Measurements from ENCODE around the gene MSANTD2.

MSANTD2 gene

DNA sequence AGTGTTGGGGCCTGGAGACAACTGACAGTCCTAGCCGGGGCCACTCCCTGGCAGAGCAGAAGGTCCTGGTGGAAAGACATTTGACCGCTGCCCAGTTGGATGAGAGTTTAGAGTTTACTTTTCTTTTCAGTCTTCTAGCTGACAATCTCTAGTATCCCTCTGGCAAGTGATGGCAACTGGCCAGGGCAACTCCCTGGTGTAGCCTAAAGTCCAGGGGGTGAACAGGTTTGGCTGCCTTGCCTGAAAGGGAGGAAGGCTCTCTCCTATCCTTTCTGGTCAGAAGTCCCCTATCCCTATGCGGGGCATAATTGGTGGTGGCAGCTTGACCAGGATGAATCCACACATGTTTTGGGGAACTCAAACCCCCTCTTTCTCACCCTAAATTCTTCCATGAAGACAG lies 16.8 kb upstream of the MSANTD2 start:
- no peak for DNase-seq

DNA sequence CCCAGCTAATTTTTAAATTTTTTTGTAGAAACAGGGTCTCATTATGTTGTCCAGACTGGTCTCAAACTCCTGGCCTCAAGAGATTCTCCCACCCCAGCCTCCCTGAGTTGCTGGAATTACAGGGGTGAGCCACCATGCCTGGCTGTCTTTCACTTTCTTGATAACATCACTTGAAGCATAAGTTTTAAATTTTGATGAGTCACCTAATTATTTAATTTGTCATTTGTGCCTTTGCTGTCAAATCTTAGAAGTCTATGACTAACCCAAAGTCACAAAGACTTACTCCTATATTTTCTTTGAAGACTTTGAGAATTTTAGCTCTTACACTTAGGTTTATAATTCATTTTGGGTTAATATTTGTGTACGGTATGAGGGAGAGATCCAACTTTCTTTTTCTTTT lies 14.5 kb upstream of the MSANTD2 start:
- no peak for DNase-seq

DNA sequence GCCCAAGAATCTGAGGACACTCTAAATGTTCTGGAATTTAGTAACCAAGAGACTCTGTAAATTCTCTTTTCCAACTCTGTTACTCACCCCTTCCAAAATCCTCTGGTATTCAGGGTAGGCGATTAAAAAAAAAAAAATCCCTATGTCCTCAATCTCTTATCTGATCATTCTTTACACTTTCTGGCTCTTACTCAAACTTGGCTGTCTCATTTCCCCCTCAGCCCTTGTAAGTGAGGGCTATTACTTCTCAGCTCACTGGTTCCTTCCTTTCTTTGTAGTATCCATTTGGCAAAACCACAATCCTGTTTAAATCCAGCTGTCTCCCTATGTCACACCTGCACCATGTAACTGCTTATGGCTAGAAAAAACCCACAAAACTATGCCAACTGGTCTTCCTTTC lies 12.7 kb upstream of the MSANTD2 start:
- no peak for DNase-seq

DNA sequence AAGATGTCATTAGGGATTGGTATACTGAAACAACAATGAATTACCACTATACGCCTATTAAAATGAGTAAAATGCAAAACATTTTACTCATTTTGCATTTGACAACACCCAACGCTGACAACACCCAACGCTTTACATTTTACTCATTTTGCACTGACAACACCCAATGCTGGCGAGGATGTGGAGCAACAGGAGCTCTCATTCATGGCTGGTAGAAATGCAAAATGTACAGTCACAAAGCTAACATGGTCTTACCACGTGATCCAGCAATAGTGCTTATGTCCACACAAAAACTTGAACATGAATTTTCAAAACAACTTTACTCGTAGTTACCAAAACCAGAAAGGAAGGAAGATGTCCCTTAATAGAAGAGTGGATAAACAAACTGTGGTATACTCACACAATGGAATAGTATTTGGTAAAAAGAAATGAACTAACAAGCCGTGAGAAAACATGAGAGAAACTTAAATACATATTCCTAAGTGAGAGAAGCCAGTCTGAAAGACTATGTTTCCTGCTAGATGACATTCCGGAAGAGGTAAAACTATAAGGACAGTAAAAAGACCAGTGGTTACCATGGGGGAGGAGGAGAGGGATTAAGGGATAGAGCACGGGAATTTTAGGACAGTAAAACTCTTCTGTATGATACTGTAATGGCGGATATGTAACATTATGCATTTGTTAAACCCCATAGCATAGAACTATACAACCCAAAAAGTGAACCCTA lies 11.4 kb upstream of the MSANTD2 start:
- no peak for DNase-seq

DNA sequence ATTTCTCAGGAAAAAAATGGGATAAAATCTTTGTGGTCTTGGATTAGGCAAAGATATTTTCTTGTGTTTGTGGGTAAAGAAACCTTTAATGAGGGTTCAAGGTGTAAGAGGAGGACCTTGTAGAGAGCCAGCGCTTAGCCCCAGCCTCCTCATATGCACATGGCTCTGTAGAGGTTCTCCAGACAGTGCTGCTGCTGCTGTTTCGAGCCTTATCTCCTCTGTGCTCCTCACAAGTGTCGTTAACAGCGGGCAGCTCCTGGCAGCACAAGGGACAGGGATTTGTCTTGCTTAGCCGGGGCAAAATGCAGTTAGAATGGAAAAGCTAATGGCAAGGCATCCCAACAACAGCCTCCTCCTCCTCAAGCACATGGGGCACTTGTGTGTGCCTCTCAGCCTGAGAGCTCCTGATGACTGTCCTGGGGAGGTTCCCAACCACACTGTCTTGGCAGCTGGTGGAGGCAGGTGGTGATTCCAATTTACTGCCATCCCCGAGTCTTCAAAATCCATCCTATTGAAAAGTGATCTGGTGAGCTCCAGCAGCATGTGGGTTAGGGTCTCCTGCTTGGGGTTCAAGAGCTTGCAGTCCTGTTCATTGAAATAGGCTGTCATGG lies 7.6 kb upstream of the MSANTD2 start:
- DNase-seq = no peak

DNA sequence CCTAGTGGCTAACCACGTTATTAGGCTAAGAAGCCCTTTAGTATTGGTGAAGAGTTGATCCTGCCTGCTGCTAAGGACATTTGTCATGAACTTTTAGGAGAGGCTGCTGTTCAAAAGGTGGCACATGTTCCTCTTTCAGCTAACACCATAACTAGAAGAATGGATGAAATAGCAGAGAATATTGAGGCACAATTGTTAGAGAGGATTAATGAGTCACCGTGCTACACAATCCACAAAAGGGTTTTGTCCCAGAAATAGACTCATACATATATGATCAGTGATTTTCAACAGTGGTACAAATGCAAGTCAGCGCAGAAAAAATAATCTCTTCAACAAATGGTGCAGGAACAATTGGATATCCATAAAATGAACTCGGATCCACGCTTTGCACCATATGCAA lies 7.0 kb upstream of the MSANTD2 start:
- DNase-seq = no peak

DNA sequence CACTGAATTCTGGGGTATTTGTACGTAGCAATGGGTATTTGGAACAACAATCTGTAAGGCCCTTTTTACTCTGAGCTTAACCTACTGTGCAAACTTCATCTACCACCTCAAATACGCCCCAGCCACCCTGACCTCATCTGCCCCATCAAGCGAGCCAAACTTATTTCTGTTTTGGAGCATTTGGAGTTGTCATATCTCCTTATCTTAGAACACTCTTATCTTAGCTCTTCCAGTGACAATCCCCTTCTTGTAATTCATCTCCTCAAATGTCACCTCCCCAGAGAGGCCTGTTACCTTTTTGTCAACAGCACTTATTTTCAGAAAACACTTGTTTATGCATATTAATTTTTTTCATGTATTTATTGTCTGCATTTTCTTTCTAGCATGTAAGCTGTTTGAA lies 4.7 kb upstream of the MSANTD2 start:
- no peak for DNase-seq

DNA sequence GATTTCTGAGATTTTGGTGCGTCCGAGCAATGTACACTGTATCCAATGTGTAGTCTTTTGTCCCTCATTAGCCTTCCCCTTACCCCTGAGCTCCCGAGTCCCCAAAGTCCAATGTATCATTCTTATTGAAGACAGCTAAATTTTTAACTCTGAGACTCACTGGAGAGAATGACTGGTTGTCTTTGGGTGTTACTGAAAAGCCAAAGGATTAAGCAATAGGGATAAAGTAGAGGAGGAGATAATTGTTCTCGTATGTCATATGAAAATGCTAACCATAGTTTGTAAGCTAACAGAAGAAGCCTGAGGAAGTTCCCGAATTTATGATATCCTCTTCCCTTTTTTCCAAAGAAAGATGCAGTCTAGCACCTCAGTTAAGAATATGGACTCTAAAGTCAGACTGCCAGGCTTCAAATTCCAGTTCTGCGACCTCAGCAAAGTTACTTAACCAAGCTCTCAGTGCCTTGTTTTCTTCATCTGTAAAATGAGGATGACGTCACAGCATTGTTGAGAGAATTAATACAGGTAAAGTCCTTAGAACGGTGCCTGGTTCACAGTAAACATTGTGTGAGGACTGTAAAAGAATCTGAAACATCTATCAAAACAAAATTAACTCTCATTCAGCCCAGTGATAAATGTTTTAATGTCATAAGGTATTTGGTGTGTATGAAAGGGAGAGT lies 1.6 kb upstream of the MSANTD2 start:
- no peak for DNase-seq

DNA sequence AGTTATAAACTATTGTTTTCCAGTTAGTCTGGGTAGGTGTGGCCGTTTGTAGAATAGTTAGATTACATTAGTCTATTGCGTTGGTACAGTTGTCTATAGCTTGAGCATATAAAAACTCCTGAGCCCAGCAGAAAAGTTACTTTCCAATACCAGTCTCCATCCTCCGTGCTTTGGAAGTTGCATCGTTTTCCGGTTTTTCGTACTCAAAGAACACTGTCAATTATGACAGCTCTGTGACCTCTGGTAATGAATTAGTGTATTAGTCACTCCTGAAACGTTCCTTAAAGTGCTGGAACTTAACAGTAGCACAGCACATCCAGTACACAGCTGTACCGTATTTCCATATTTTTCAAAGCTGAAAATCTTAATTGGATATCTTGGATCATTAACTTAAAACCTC lies 808 bp upstream of the MSANTD2 start:
- peak; percentile 58 for DNase-seq

DNA sequence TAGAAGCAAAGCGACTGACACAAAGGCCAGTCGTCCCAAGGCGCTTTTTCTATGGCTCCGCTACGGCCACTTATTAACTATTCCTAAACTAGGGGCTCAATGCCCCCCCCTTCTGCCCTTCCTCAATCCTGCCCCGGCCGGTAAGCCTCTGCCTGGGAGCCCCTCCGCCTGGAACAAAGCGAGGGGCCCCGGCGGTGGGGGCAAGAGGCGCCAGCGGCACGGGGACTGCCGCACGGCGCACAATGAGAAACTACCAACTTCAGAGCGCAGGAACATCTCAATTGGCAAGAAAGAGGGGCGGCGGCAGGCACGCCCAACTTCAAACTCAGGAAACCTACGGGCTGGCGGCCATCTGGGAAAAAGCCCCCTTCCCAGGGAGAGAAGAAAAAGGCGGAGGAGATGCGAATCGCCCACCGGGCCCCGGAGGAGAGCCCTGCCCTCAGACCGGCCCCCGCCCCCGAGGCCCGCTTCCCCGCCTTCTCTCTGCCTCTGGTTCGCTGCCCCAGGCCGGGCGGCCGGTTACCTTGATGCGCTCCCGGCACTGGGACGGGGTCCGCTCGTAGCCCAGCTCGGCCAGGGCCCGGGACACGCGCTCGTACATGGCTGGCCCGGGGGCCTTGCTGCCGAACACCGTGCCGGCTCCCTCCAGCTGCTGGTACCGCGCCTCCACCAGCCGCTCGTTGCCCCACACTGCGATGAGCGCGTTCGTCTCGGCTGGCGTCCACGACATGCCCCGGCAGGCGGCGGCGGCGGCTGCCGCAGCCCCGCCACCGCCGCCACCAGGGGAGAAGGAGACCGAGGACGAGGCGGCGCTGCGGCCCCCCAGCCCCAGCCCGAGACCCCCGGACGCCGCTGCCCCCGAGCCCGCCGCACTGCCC lies 619 bp downstream of the MSANTD2 start:
- peak; percentile 28 for DNase-seq

DNA sequence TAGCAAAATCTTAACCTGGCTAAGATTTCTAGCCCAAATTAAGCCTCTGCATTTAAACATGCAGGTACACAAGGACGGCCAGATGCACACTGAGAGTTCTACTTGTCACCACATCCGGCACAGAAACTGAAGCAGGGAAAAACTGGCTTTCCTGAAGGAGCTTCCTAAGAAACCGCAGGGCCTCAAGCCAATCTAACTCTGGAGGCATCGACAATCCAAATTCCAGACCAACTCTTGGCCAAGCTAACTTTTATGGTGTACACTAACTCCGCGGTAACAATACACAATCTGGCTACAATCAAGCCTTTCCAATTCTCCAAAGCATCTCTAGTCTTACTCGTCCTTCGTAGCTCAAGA lies 1.2 kb downstream of the MSANTD2 start:
- DNase-seq = no peak

DNA sequence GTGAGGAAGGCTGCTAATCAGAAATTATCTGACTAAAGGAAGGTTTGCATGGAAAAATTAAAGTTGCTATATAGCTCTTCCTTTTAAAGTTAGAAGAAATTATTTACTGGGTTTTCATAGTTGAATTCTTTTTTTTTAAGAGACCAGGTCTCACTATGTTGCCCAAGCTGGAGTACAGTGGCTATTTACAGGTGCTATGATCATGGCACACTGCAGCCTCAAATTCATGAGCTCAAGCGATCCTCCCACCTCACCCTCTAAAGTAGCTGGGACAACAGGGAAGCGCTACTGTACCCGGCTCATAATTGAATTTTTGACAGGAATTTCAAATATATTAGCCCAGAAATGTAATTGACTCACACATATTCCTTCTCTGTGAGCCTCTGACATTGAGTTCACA lies 3.9 kb downstream of the MSANTD2 start:
- no peak for DNase-seq

DNA sequence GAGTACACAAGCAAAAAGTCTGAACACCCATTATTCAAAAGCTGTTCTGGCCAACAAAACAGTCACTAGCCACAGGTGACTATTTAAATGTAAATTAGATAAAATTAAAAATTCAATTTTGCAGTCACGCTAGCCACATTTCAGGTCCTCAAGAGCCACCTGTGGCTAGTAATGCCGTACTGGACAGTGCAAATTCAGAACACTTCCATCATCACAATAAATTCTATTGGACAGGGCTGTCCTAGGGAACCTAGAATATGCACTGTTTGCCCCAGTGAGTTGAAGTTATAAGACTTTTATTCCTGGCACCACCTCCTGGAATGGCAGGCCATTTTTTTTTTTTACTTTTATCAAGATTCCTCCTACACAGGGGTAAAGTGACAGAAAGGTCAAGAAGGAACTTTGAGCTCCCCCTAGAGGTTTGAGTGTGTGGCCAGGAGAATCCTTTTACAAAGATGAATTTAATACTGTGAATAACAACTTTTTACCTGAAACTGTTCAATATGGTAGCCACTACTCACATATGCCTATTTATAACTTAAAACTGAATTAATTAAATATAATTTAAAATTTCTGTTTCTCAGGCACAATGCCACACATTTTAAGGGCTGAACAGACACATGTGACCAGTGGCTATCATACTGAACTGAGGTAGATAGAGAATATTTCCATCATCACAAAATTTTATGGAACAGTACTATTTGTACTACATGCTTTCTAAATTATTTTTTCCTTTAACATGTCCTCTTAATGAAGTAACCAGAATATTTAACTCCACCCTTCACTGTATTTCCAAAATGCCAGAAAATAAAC lies 6.5 kb downstream of the MSANTD2 start:
- DNase-seq = peak; percentile 70

DNA sequence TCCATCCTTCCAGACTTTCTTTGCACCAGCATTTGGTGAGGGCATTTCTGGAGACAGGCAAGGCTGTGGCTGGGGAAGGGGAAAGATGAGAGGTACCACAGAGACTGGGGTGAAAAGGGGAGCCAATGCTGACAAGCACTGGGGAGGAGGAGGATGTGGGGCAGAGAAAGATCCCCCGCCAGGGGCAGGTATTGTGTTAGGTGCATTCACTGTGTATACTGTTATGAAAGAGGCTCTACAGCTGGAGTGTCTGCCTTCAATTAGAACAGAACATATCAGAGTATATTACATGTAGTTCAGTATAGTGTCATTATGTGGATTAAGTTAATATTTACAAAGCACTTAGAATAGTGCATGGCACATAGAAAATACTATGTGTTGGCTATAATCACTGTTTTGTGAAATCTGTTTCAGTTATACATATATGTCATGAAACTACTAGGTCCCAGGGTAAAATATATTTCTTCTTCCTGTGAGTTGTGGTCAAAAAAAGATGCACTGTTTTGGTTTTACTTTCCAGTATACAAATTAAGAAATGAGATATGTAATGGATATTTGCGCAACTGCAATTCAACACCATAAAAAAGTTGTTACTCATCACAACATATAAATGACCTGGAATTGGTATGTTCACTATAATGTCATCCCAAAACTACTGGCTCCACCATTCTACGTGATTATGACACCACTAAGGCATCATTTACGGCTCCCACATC lies 8.4 kb downstream of the MSANTD2 start:
- peak; percentile 77 for DNase-seq

DNA sequence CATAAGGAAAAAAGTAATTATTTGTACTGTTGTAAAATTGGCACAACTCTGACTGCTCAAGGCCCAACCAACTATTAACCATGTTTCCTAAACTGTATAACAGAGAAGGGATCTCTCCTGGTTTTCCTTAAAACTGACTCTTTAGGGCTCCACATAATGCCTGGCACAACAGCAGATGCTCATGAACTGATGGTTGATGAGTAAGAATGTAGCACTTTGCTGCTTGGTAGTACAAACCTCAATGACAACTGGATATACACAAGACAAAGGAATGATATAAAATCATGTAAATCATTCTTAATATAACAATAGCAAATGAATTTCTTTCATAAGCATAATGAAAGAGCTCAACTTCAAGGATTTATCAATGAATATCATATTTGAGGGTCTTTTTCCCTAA lies 11.7 kb downstream of the MSANTD2 start:
- DNase-seq = no peak

DNA sequence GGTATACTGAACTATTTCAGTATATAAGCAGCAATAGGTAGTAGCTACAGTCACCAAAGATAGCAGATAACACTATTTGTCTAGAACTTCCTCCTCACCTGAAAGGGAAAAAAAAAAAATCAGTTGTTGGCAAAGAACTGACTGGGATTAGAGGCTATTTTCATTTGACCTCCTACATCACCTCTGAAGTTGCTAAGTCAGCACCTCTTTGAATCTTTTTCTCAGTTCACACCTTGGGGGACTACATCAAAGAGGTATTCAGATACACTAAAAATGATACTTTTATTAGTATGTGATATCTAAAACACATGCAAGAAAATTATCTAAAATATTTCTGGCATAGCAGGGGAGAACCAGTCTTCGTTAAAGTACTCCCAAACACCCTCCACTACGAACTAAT lies 16.2 kb downstream of the MSANTD2 start:
- DNase-seq = no peak

DNA sequence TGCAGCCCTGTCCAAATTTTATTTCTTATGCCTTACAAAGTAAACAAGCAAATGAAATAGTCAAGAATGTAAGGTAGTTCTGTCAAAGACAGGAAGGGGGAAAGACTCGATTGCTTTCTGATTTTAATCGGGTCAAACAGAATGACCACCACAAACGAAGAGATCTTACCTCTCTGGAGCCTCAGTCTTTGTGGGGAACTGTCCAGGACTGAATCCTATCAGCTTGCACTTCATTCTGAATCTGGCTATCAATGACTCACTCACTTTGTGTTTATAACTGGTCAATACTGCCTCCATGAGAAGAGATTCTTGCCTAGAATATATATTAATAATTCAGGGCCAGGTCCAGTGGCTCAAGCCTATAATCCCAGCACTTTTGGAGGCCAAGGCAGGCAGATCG lies 17.2 kb downstream of the MSANTD2 start:
- DNase-seq = no peak

DNA sequence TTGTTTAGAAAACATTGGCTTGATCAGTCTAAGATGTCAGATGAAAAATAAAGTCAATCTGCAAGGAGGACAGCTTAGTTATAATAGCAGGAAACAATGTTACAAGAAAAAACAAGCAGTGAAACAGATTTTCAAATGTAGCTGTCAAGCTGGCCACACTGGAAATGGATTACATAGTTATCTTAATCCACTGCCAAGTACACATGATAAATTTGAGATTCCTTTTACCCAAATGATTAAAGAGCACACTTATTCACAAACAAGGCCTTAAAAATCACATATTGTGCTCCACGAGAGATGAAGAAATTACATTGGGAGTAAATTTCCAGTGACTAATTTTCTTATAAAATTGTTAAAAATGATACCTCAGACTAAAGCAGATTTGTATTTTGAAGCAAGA lies 20.6 kb downstream of the MSANTD2 start:
- no peak for DNase-seq

DNA sequence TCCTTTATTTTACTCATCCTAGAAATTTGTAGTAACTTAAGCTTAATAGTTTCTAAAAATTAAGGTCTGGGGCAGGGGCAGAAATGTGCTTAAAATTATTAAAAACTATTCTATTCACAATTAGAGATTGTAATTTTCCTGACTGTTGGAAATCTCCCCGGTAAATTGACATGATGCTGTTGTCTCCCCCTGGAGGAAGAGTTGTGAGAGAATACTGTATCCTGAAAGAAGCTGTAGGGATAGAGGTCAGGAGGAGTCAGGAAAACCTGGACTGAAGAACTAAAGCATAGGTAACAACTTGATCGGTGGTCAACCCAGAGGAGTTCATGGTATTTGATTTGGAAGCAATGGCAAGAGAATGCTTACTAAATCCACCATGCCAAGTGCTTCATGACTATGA lies 21.9 kb downstream of the MSANTD2 start:
- no peak for DNase-seq

DNA sequence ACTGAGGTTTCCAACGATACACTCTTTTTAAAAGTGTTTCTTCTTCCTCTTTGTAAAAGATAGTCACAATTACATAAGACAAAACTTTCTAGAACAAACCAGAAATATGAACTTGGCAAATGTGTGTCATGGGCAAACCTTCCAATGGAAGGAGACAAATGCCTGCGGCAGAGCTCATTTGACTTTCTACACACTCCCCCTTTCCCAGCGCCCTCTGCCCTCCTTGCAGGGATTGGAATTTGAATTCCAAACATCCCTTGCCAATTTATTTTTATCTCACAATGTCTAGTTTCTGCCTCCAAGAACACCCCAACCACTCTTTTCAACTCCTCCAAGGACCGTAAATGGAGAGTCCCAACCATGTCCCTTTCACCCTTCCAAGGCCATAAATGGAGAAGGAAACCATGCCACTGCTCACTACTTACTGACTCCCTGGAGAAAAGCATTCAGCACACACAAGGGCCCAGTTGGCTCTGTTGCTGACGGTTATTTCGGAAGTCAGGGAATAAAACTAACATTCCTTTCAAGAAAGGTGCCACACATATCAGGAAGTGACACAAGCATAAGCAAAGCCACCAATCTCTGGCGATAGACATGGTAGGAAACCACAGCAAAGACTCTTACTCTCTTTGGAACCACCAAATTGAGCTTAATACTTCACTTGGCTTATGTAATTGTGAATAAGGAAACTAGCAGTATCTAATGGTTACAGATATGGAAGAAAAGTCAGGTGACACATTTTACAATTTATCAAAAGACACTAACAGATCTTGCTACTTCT lies 23.2 kb downstream of the MSANTD2 start:
- no peak for DNase-seq

DNA sequence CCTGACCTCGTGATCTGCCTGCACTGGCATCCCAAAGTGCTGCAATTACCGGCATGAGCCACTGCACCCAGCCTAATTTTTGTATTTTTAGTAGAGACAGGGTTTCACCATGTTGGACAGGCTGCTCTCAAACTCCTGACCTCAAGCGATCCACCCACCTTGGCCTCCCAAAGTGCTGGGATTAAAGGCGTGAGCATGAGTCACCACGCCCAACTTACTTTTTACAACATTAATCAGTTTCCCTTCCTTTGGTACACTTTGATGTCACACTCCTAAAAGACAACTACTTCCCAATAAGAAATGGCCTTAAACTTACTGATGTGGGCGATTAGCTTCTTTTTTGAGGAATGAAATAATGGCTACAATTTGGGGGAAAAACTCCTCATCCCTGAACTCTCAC lies 29.2 kb downstream of the MSANTD2 start:
- peak; percentile 30 for DNase-seq
